ENCODE results near the gene KLF16. TPM values are rescaled to one million over a fixed set of nuclear protein-coding genes. Genes with fewer than 3 reads are reported as not detected.

The KLF16 gene
- total and polyA plus RNA-seq, 10 of the 15 experiments (the other 5 are each of a cell fraction or from before 2014, with no cell fraction given) = 0.03 to 41.2 (median 2.6) TPM

DNA sequence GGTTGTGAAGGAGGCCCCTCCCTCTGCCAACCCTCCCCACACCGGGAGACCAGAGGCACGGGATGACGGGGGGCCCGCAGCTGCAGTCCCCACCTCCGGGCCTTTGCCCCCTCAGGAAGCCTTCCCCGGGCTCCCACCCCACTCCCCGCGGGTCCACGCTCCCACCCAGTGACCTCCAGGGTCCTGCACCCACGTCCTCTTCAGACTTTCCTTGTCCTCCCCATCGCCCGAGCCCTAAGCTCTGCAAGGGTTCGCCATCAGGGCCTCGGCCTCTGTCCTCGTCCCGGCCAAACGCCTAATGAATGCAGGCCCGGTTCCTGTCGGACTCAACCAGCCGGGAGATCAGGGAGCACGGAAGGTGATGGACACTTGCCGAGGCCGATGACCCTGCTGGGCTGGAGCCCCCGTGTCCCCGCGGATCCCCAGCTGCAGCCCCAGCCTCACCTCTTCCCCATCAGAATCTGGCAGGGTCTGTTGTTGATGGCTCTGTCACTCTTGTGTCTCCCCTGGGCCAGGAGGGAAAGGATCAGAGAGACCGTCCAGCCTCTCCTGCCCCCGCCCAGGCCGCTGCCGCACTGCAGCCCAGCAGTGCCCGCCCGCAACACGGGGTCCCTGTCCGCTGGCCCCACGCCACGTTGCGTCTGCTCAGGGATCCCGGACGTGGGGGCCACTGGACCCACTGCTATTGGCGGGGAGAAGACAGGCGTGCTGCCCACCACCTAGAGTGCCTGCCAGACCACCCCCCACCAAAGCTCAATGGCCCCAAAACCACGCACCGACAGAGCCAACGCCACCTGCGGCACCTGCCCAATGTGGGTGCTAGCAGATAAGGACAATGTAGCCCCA is 57.0 kb downstream of the KLF16 start:
- no peaks in the 10 kb centered on the region for H3K9me3 ChIP-seq (replicated peaks; ENCODE audit: control insufficient read depth, insufficient read depth, low read length)
- no peak overlapping the region for H3K27ac ChIP-seq (ENCODE audit: control insufficient read depth, insufficient read depth)
- no TSS peak for BruUV-seq (replicated peaks)
- ChIA-PET SMC1A (ENCODE audit: uncharacterized antibody, unreplicated experiment) (interaction anchor here (0.6 kb wide), 1 partner anchor 213 kb away, joined by 4 read pairs; no protein-coding TSS in a partner anchor), CTCF (no interaction called here), RAD21 (ENCODE audit: unreplicated experiment) (no interaction called here), POLR2A (no interaction called here)
- no peaks in the 10 kb centered on the region for H3K79me2 ChIP-seq (ENCODE audit: control insufficient read depth, insufficient read depth, low read length)
- H2AFZ ChIP-seq (ENCODE audit: control insufficient read depth, low read depth, low read length) = no peak overlapping the region
- intact Hi-C loops (cut with micrococcal nuclease; ENCODE audit: unreplicated experiment) (no loop called here), in situ Hi-C loops (cut with MboI) (no loop called here)
- no peak overlapping the region for H3K4me3 ChIP-seq
- H3K4me1 ChIP-seq (ENCODE audit: control insufficient read depth, insufficient read depth, low read length) = no peaks in the 10 kb centered on the region
- H3K4me2 ChIP-seq (ENCODE audit: control insufficient read depth, insufficient read depth) = no peak overlapping the region
- ATAC-seq = no peak
- no peak for DNase-seq (ENCODE audit: low read depth, low spot score)
- H4K20me1 ChIP-seq (ENCODE audit: control insufficient read depth, insufficient read depth) = no peaks in the 10 kb centered on the region
- no peaks in the 10 kb centered on the region for H3K27me3 ChIP-seq (replicated peaks in 1 of 2; ENCODE audit: control insufficient read depth in 2 of 2, insufficient read depth in 2 of 2, low read length in 1 of 2)
- WGBS (ENCODE audit: insufficient coverage, insufficient replicate concordance, low lambda C conversion rate, missing lambda C conversion rate) = 67% methylated on average over 41 of the region's 45 CpGs
- no peak overlapping the region for H3K9ac ChIP-seq (ENCODE audit: control insufficient read depth, insufficient read depth, low read length)
- no peak for FAIRE-seq
- TF ChIP-seq NR2C1 (IDR thresholded peaks at IDR 0.05) (no peak), ETV6 (conservative IDR thresholded peaks at IDR 0.05 in 1 of 2, IDR thresholded peaks at IDR 0.05 in 1 of 2; ENCODE audit: borderline replicate concordance in 1 of 2, low read depth in 1 of 2) (no peak), ATF7 (IDR thresholded peaks at IDR 0.05; ENCODE audit: low read depth) (no peak)
- TF ChIP-seq, protein P1, sequence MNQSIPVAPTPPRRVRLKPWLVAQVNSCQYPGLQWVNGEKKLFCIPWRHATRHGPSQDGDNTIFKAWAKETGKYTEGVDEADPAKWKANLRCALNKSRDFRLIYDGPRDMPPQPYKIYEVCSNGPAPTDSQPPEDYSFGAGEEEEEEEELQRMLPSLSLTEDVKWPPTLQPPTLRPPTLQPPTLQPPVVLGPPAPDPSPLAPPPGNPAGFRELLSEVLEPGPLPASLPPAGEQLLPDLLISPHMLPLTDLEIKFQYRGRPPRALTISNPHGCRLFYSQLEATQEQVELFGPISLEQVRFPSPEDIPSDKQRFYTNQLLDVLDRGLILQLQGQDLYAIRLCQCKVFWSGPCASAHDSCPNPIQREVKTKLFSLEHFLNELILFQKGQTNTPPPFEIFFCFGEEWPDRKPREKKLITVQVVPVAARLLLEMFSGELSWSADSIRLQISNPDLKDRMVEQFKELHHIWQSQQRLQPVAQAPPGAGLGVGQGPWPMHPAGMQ (IDR thresholded peaks at IDR 0.05; ENCODE audit: borderline replicate concordance) = no peak
- no peaks in the 10 kb centered on the region for H3K36me3 ChIP-seq (ENCODE audit: control insufficient read depth in 2 of 2, insufficient read depth in 2 of 2, low read length in 1 of 2)
